HepG2 (cell line): ENCODE results near the gene ZBTB25. TPM values are rescaled to one million over a fixed set of nuclear protein-coding genes. Genes with fewer than 3 reads are reported as not detected.

ENCODE experiments used
- ATAC-seq: fragments of 200-7000 bp; cut with Tn5 transposase; 3 replicates; pipeline ENCODE4 v1.9.1; 2020; ENCODE audit warnings: mild to moderate bottlenecking, moderate library complexity
- BruUV-seq: library from RNA; stranded (reverse); fragments of 400-500 nt; replicated peaks from 2 replicates; lab custom pipeline; 2021; lab: Mats Ljungman, UMichigan
- CTCF ChIA-PET: fragments of 300-600 bp; formaldehyde crosslinking; extraction: SDS; loops from one replicate; lab custom pipeline; 2021; ENCODE audit warnings: low total read pairs, inconsistent platforms, low intra/inter-chr PET ratio; lab: Yijun Ruan, JAX
- POLR2A ChIA-PET: fragments of 350-600 bp; sonication (Branson Sonifier 250); formaldehyde crosslinking; loops from one replicate; lab custom pipeline; 2020; ENCODE audit warnings: antibody characterized with exemption, inconsistent platforms; lab: Yijun Ruan, JAX
- DNase-seq: peaks from one replicate; pipeline ENCODE4 v3.0.0-alpha.2; 2015; ENCODE audit warnings: low spot score
- FAIRE-seq: peaks from 3 replicates; lab custom pipeline; 2011; peaks lifted over from hg19 to GRCh38; lab: Jason Lieb, UNC
- H2AFZ ChIP-seq: one replicate; pipeline ENCODE4 v1.6.1; 2011; ENCODE audit warnings: low read length, inconsistent platforms
- H3K27ac ChIP-seq: fragments of 300-600 bp; 3 replicates; pipeline ENCODE4 v1.8.0; 2011; ENCODE audit warnings: mixed run types, mild to moderate bottlenecking, mixed read lengths, low read length, inconsistent platforms; ENCODE audit not compliant: insufficient read depth; ENCODE audit errors: extremely low read length
- H3K27me3 ChIP-seq, 2 experiments: fragments of 200-600 bp in 1 of 2; 2 replicates in 1 of 2; 3 replicates in 1 of 2; pipeline versions ENCODE4 v1.6.0 to v1.8.0; 2011; ENCODE audit warnings: low read length in 2 of 2, mild to moderate bottlenecking in 2 of 2, moderate library complexity in 2 of 2, inconsistent platforms in 1 of 2; ENCODE audit not compliant: insufficient read depth in 2 of 2, control insufficient read depth in 1 of 2
- H3K36me3 ChIP-seq, 2 experiments: fragments of 200-600 bp in 1 of 2; replicated peaks in 1 of 2; 2 replicates in 1 of 2; 3 replicates in 1 of 2; pipeline versions ENCODE4 v1.5.1 to v1.8.0; 2011; ENCODE audit warnings: low read length in 2 of 2, inconsistent platforms in 1 of 2; ENCODE audit not compliant: insufficient read depth in 2 of 2, control insufficient read depth in 1 of 2
- H3K4me1 ChIP-seq: 2 replicates; pipeline ENCODE4 v1.5.1; 2012; ENCODE audit warnings: low read length, inconsistent platforms; ENCODE audit not compliant: insufficient read depth
- H3K4me2 ChIP-seq: 2 replicates; pipeline ENCODE4 v1.6.0; 2011; ENCODE audit warnings: low read depth, low read length, inconsistent platforms
- H3K4me3 ChIP-seq, 3 experiments: fragments of 200-600 bp in 1 of 3; sonication (generic), shearing (Covaris generic) in 1 of 3; replicated peaks in 1 of 3; 2 replicates each; pipeline ENCODE4 v1.5.1; 2011 to 2016; ENCODE audit warnings: low read length in 3 of 3, inconsistent platforms in 2 of 3, low read depth in 2 of 3, mild to moderate bottlenecking in 2 of 3, control low read depth in 1 of 3, mixed read lengths in 1 of 3; ENCODE audit not compliant: insufficient read depth in 1 of 3
- H3K79me2 ChIP-seq: one replicate; pipeline ENCODE4 v1.6.1; 2011; ENCODE audit warnings: low read length, inconsistent platforms; ENCODE audit not compliant: insufficient read depth
- H3K9ac ChIP-seq: 2 replicates; pipeline ENCODE4 v1.6.0; 2011; ENCODE audit warnings: mild to moderate bottlenecking, low read depth, low read length, inconsistent platforms; ENCODE audit not compliant: insufficient read depth
- H3K9me3 ChIP-seq: 2 replicates; pipeline ENCODE4 v1.5.1; 2012; ENCODE audit warnings: mild to moderate bottlenecking, low read length
- H4K20me1 ChIP-seq: 2 replicates; pipeline ENCODE4 v1.6.0; 2011; ENCODE audit warnings: inconsistent platforms, mild to moderate bottlenecking, low read length, moderate library complexity; ENCODE audit not compliant: insufficient read depth
- ATAD3A ChIP-seq: sonication (generic); formaldehyde crosslinking; IDR thresholded peaks from 2 replicates; pipeline ENCODE4 v1.4.0; 2020; ENCODE audit warnings: missing genetic modification reagents
- CEBPG ChIP-seq: IDR thresholded peaks from 2 replicates; pipeline ENCODE4 v1.6.1; 2016
- CSRNP1 ChIP-seq: sonication (generic); formaldehyde crosslinking; IDR thresholded peaks from 2 replicates; pipeline ENCODE4 v1.8.1; 2023; ENCODE audit warnings: mild to moderate bottlenecking, missing genetic modification reagents
- DMTF1 ChIP-seq: sonication (generic); formaldehyde crosslinking; IDR thresholded peaks from 2 replicates; pipeline ENCODE4 v1.4.0; 2020; ENCODE audit warnings: mild to moderate bottlenecking, missing genetic modification reagents
- HNRNPH1 ChIP-seq: fragments of 200-400 bp; formaldehyde crosslinking; optimal IDR thresholded peaks from 2 replicates; pipeline ENCODE3; 2017; ENCODE audit warnings: mild to moderate bottlenecking, low read depth, low read length
- KLF16 ChIP-seq, 2 experiments: sonication (generic) in 1 of 2; formaldehyde crosslinking in 1 of 2; IDR thresholded peaks; 2 replicates each; pipeline versions ENCODE4 v1.6.1 to v1.8.0; 2016 to 2023; ENCODE audit warnings: missing genetic modification reagents in 2 of 2, missing compliant biosample characterization in 1 of 2
- MXI1 ChIP-seq: IDR thresholded peaks from 3 replicates; pipeline ENCODE4 v1.6.1; 2012; ENCODE audit warnings: low read depth, low read length, inconsistent platforms, borderline replicate concordance
- PAX8 ChIP-seq: sonication (generic); formaldehyde crosslinking; IDR thresholded peaks from 2 replicates; pipeline ENCODE4 v1.8.0; 2022; ENCODE audit warnings: mild to moderate bottlenecking, missing genetic modification reagents, borderline replicate concordance
- RNF219 ChIP-seq: sonication (generic); formaldehyde crosslinking; IDR thresholded peaks from 2 replicates; pipeline ENCODE4 v1.5.0; 2020; ENCODE audit warnings: mild to moderate bottlenecking, missing genetic modification reagents
- SMAD3 ChIP-seq: sonication (generic); formaldehyde crosslinking; IDR thresholded peaks from 2 replicates; pipeline ENCODE4 v1.4.0; 2020; ENCODE audit warnings: missing genetic modification reagents
- SP2 ChIP-seq: sonication (generic); formaldehyde crosslinking; IDR thresholded peaks from 2 replicates; pipeline ENCODE4 v1.5.1; 2020; ENCODE audit warnings: mild to moderate bottlenecking, missing genetic modification reagents
- SP4 ChIP-seq: sonication (generic); formaldehyde crosslinking; IDR thresholded peaks from 2 replicates; pipeline ENCODE4 v1.8.1; 2023; ENCODE audit warnings: mild to moderate bottlenecking, missing genetic modification reagents
- ZBTB7A ChIP-seq: sonication (generic); formaldehyde crosslinking; IDR thresholded peaks from 2 replicates; pipeline ENCODE4 v1.8.0; 2022; ENCODE audit warnings: mild to moderate bottlenecking, missing genetic modification reagents
- ZNF616 ChIP-seq: sonication (generic); formaldehyde crosslinking; IDR thresholded peaks from 2 replicates; pipeline ENCODE4 v1.5.0; 2020; ENCODE audit warnings: low read depth, mild to moderate bottlenecking, missing genetic modification reagents
- ZNF816 ChIP-seq: sonication (generic); formaldehyde crosslinking; IDR thresholded peaks from 2 replicates; pipeline ENCODE4 v1.8.0; 2022; ENCODE audit warnings: missing genetic modification reagents, mild to moderate bottlenecking, borderline replicate concordance
- whole genome bisulfite sequencing: methylation state at CpG from one replicate; pipeline ENCODE4 v1.1.6; 2017; ENCODE audit warnings: low lambda C conversion rate; 5-methylcytosine and 5-hydroxymethylcytosine counted together
- in situ Hi-C: cut with HindIII; loops from 2 replicates; pipeline ENCODE4 v1.10.0; 2017; ENCODE audit warnings: low pct_unique_long_range_greater_than_20kb; ENCODE audit not compliant: extremely low pct_ligation_motif_present
- intact Hi-C: fragments of 100-400 bp; cut with micrococcal nuclease; formaldehyde crosslinking; loops from one replicate; pipeline ENCODE4 v1.10.0; 2022; ENCODE audit not compliant: unreplicated experiment
- polyA plus RNA-seq, 8 experiments: library from polyadenylated mRNA; depleted of rRNA in 3 of 8; stranded (reverse) in 7 of 8; unstranded in 1 of 8; fragments of >200 nt; fragmentation: Illumina TruSeq in 4 of 8; extraction: Trizol in 4 of 8; gene quantifications; 2 replicates each; pipeline versions ENCODE4 v1.2.1 to v1.2.3, GENCODE V29; 2011 to 2016; ENCODE audit warnings: low read depth in 4 of 8, missing spikeins in 1 of 8, mixed read lengths in 1 of 8; ENCODE audit not compliant: insufficient read depth in 1 of 8
- total RNA-seq, 5 experiments: library from RNA; depleted of rRNA; stranded (reverse); fragments of >200 nt; fragmentation: Illumina TruSeq; extraction: Trizol; gene quantifications; 2 replicates each; pipeline ENCODE4 v1.2.3, GENCODE V29; 2016; ENCODE audit warnings: low read depth in 1 of 5

ZBTB25 gene
- total and polyA plus RNA-seq, 2 of the 13 experiments (the other 11 are each of a cell fraction or from before 2014, with no cell fraction given), result 3.5 to 7.6 TPM

- TF ChIP-seq RNF219 (peak; percentile 61; the same call in 1 of the 2 replicates), SP2 (CRISPR knock-in tag) (peak; percentile 39; the same call in 1 of the 2 replicates), SP4 (CRISPR knock-in tag) (peak; percentile 52), ZNF816 (peak; percentile 47; the same call in 1 of the 2 replicates), SMAD3 (CRISPR knock-in tag) (no peak)
Measured at GRCh38 chr14:64504897-64505794, 1.5 kb upstream of the ZBTB25 start (continued).

GRCh38 chr14:64504310-64504896, 765 bp upstream of the ZBTB25 start, which contains the start of gene ZBTB1:
Gene ZBTB1, plus strand, starts transcription at chr14:64504770. Its CDS starts 16,735 bp downstream, at chr14:64521505.
- under 1% methylated on average over 21 of the region's 63 CpGs for WGBS
- no peaks in the 10 kb centered on the region; a peak in 1 of 5 replicates for H3K27me3 ChIP-seq
- peak within 1 kb of the TSS; percentile 95 for H3K9ac ChIP-seq
- peaks cover 56% of the 10 kb centered on the region for H3K79me2 ChIP-seq
- H2AFZ ChIP-seq, result no peak within 1 kb of the TSS
- peak within 1 kb of the TSS; percentile 91 for H3K4me2 ChIP-seq
- in situ Hi-C loops, result no loop called here
- POLR2A ChIA-PET, result interaction anchor here (0.6 to 1.9 kb wide), 15 partner anchors 9 to 438 kb away, joined by 3 to 17 read pairs (median 3); partner anchors contain the start of genes GPX2 and MTHFD1
- ATAC-seq, result peak; percentile 79
- no peaks in the 10 kb centered on the region for H3K9me3 ChIP-seq
- DNase-seq, result peak; percentile 74
- H3K4me1 ChIP-seq, result peaks cover 69% of the 10 kb centered on the region
- FAIRE-seq, result no peak
- peaks cover 23% of the 10 kb centered on the region for H4K20me1 ChIP-seq
- no TSS peak for BruUV-seq
- CTCF ChIA-PET, result no interaction called here
- intact Hi-C loops, result no loop called here
- peak within 1 kb of the TSS; percentile 93 to 98 (median 96) for H3K4me3 ChIP-seq
- H3K36me3 ChIP-seq, result no peaks in the 10 kb centered on the region
- peak within 1 kb of the TSS; percentile 99 for H3K27ac ChIP-seq
- TF ChIP-seq CEBPG (CRISPR knock-in tag) (no peak), PAX8 (no peak), ZBTB7A (CRISPR knock-in tag) (no peak), DMTF1 (no peak), CSRNP1 (no peak), MXI1 (peak; percentile 47; the same call in 1 of the 3 replicates), ATAD3A (CRISPR knock-in tag) (0 out of 2 replicates have a peak, but pooled peaks have one; percentile 34), HNRNPH1 (no peak), ZNF616 (CRISPR knock-in tag) (peak; percentile 60; the same call in 1 of the 2 replicates), KLF16 (CRISPR knock-in tag; IDR thresholded peaks at IDR 0.05) (peak in 1 of 2 experiments; percentile 30; a peak in 1 of 4 replicates)
